Keratinocyte (primary cell): ENCODE measurements around the gene ATRNL1. TPM values are rescaled to one million over a fixed set of nuclear protein-coding genes. Genes with fewer than 3 reads are reported as not detected.
"Not testable (repeated sequence)": the region's sequence is repeated elsewhere in the genome, so short reads cannot be mapped to it uniquely, and the experiment has no call there.

Source experiments
- DNase-seq: peaks from one replicate; pipeline ENCODE4 v3.0.0-alpha.2; 2011; ENCODE audit warnings: low read depth, missing footprints, low spot score
- FAIRE-seq: peaks from 2 replicates; lab custom pipeline; 2011; peaks lifted over from hg19 to GRCh38; lab: Jason Lieb, UNC
- H2AFZ ChIP-seq: 2 replicates; pipeline ENCODE4 v1.6.0; 2012; ENCODE audit warnings: low read length, control low read depth, inconsistent platforms; ENCODE audit not compliant: control insufficient read depth
- H3K27ac ChIP-seq: 2 replicates; pipeline ENCODE4 v1.5.1; 2011; ENCODE audit warnings: low read length; ENCODE audit not compliant: control insufficient read depth, insufficient read depth
- H3K27me3 ChIP-seq: 3 replicates; pipeline ENCODE4 v1.6.0; 2011; ENCODE audit warnings: low read length; ENCODE audit not compliant: control insufficient read depth, insufficient read depth; ENCODE audit errors: extremely low read depth
- H3K36me3 ChIP-seq, 2 experiments: 2 replicates in 1 of 2; 3 replicates in 1 of 2; pipeline ENCODE4 v1.5.1; 2011; ENCODE audit warnings: low read length in 2 of 2, mild to moderate bottlenecking in 1 of 2; ENCODE audit not compliant: control insufficient read depth in 2 of 2, insufficient read depth in 2 of 2; ENCODE audit errors: extremely low read depth in 1 of 2
- H3K4me1 ChIP-seq: 3 replicates; pipeline ENCODE4 v1.5.1; 2011; ENCODE audit warnings: low read length; ENCODE audit not compliant: control insufficient read depth, insufficient read depth; ENCODE audit errors: extremely low read depth
- H3K4me2 ChIP-seq: 3 replicates; pipeline ENCODE4 v1.6.0; 2011; ENCODE audit warnings: low read depth, low read length; ENCODE audit not compliant: control insufficient read depth, insufficient read depth; ENCODE audit errors: extremely low read depth
- H3K4me3 ChIP-seq, 3 experiments: fragments of 200-600 bp in 1 of 3; sonication (generic) in 1 of 3; 2 replicates in 2 of 3; 3 replicates in 1 of 3; pipeline ENCODE4 v1.5.1; 2011 to 2016; ENCODE audit warnings: low read length in 3 of 3, mild to moderate bottlenecking in 3 of 3, control low read depth in 2 of 3, inconsistent platforms in 1 of 3, low read depth in 1 of 3, mixed read lengths in 1 of 3, mixed run types in 1 of 3, moderate library complexity in 1 of 3; ENCODE audit not compliant: control insufficient read depth in 2 of 3, insufficient read depth in 2 of 3; ENCODE audit errors: extremely low read depth in 1 of 3
- H3K79me2 ChIP-seq: 2 replicates; pipeline ENCODE4 v1.6.0; 2012; ENCODE audit warnings: low read length; ENCODE audit not compliant: control insufficient read depth, insufficient read depth
- H3K9ac ChIP-seq: 3 replicates; pipeline ENCODE4 v1.6.0; 2011; ENCODE audit warnings: low read length; ENCODE audit not compliant: control insufficient read depth, insufficient read depth; ENCODE audit errors: extremely low read depth
- H3K9me1 ChIP-seq: 3 replicates; pipeline ENCODE4 v1.6.0; 2011; ENCODE audit warnings: low read length; ENCODE audit not compliant: control insufficient read depth, insufficient read depth; ENCODE audit errors: extremely low read depth
- H3K9me3 ChIP-seq: 2 replicates; pipeline ENCODE4 v1.5.1; 2012; ENCODE audit warnings: low read depth, low read length; ENCODE audit not compliant: control insufficient read depth
- H4K20me1 ChIP-seq: 3 replicates; pipeline ENCODE4 v1.6.0; 2011; ENCODE audit warnings: low read length; ENCODE audit not compliant: control insufficient read depth, insufficient read depth; ENCODE audit errors: extremely low read depth
- EZH2 ChIP-seq: IDR thresholded peaks from one replicate; pipeline ENCODE4 v1.6.1; 2012; ENCODE audit warnings: inconsistent platforms, mild to moderate bottlenecking, low read length, moderate library complexity
- dilution Hi-C: fragments of 300-500 bp; cut with MboI; formaldehyde crosslinking; loops from one replicate; pipeline ENCODE4 v1.7.0; 2020; ENCODE audit warnings: low sequenced_read_pairs; ENCODE audit not compliant: extremely low pct_ligation_motif_present
- polyA plus RNA-seq, 5 experiments: library from polyadenylated mRNA; depleted of rRNA in 3 of 5; stranded (reverse) in 3 of 5; stranded (forward) in 1 of 5; unstranded in 1 of 5; fragments of >200 nt; gene quantifications; 1 replicate in 1 of 5; 2 replicates in 3 of 5; 3 replicates in 1 of 5; pipeline versions ENCODE4 v1.2.1 to v1.2.3, GENCODE V29; 2011 to 2012; ENCODE audit warnings: missing spikeins in 2 of 5, low read depth in 1 of 5, low replicate concordance in 1 of 5
- TF ChIP-seq, protein P1 (sequence below), 3 experiments: IDR thresholded peaks in 1 of 3; conservative IDR thresholded peaks in 1 of 3; optimal IDR thresholded peaks in 1 of 3; 2 replicates in 2 of 3; 3 replicates in 1 of 3; pipeline versions ENCODE3 to v1.5.1; 2011; ENCODE audit warnings: low read length in 3 of 3, mild to moderate bottlenecking in 3 of 3, moderate library complexity in 2 of 3, control low read depth in 1 of 3, inconsistent platforms in 1 of 3; ENCODE audit not compliant: insufficient read depth in 2 of 3; ENCODE audit errors: extremely low read depth in 1 of 3

The ATRNL1 gene
- polyA plus RNA-seq, 1 donor (not counting 4 experiments of a cell fraction or from before 2014, with no cell fraction given) = 0.07 TPM

DNA sequence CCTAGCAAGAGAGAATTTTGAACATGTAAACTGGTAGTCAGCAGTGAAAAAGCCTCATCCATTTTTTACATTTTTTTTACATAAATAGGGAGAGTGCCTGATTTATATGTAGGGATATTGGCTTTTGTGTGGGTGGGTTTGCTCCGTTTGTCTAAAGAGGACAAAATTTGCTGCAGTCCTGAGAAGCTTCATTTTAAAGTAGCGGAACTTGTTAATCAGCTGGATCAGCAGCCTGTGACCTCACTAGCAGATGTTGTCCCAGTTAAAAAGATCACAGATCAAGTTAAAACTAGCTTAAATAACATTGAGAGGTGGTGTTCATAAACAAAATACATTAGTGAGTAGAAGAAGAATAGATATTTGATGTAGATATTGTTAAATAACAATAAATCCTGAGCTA lies 2.6 kb downstream of the ATRNL1 start:
- no peaks in the 10 kb centered on the region for H3K9me1 ChIP-seq
- H3K36me3 ChIP-seq = no peaks in the 10 kb centered on the region
- H3K9ac ChIP-seq = no peak overlapping the region
- H3K4me3 ChIP-seq = no peak overlapping the region
- peaks cover 32% of the 10 kb centered on the region for H3K27me3 ChIP-seq
- H3K4me1 ChIP-seq = no peaks in the 10 kb centered on the region
- H3K9me3 ChIP-seq = no peaks in the 10 kb centered on the region
- H4K20me1 ChIP-seq = no peaks in the 10 kb centered on the region
- dilution Hi-C loops = no loop called here
- DNase-seq (no peak), FAIRE-seq (no peak)
- no peak overlapping the region for H2AFZ ChIP-seq
- H3K27ac ChIP-seq = no peak overlapping the region
- H3K79me2 ChIP-seq = no peaks in the 10 kb centered on the region
- no peak overlapping the region for H3K4me2 ChIP-seq
- no peak for TF ChIP-seq EZH2
- TF ChIP-seq, protein P1, sequence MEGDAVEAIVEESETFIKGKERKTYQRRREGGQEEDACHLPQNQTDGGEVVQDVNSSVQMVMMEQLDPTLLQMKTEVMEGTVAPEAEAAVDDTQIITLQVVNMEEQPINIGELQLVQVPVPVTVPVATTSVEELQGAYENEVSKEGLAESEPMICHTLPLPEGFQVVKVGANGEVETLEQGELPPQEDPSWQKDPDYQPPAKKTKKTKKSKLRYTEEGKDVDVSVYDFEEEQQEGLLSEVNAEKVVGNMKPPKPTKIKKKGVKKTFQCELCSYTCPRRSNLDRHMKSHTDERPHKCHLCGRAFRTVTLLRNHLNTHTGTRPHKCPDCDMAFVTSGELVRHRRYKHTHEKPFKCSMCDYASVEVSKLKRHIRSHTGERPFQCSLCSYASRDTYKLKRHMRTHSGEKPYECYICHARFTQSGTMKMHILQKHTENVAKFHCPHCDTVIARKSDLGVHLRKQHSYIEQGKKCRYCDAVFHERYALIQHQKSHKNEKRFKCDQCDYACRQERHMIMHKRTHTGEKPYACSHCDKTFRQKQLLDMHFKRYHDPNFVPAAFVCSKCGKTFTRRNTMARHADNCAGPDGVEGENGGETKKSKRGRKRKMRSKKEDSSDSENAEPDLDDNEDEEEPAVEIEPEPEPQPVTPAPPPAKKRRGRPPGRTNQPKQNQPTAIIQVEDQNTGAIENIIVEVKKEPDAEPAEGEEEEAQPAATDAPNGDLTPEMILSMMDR (optimal IDR thresholded peaks at IDR 0.05 in 1 of 3, IDR thresholded peaks at IDR 0.05 in 1 of 3, conservative IDR thresholded peaks at IDR 0.05 in 1 of 3; ENCODE audit: extremely low read depth in 1 of 3, insufficient read depth in 2 of 3, low read length in 3 of 3) = no peak

DNA sequence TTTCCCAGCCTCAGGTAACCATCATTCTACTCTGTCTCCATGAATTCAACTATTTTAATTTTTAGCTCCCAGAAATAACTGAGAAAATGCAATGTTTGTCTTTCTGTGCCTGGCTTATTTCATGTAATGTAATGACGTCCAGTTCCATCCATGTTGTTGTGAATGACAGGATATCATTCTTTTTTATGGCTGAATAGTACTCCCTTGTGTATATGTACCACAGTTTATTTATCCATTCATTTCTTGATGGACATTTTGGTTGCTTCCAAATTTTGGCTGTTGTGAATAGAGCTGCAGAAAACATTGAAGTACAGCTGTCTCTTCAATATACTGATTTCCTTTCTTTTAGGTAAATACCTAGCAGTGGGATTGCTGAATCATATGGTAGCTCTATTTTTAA lies 10.5 kb downstream of the ATRNL1 start:
- no peak for FAIRE-seq
- TF ChIP-seq EZH2 = no peak
- TF ChIP-seq, protein P1 (optimal IDR thresholded peaks at IDR 0.05 in 1 of 3, IDR thresholded peaks at IDR 0.05 in 1 of 3, conservative IDR thresholded peaks at IDR 0.05 in 1 of 3; ENCODE audit: extremely low read depth in 1 of 3, insufficient read depth in 2 of 3, low read length in 3 of 3) = no peak
- DNase-seq = no peak
- H3K27me3 ChIP-seq = no peaks in the 10 kb centered on the region
- H3K27ac ChIP-seq = no peak overlapping the region
- no peaks in the 10 kb centered on the region for H3K9me3 ChIP-seq
- no peak overlapping the region for H3K4me3 ChIP-seq
- H3K4me2 ChIP-seq = no peak overlapping the region
- no peaks in the 10 kb centered on the region for H3K4me1 ChIP-seq
- H3K36me3 ChIP-seq = no peaks in the 10 kb centered on the region
- no peaks in the 10 kb centered on the region for H3K9me1 ChIP-seq
- dilution Hi-C loops = no loop called here
- no peak overlapping the region for H3K9ac ChIP-seq
- no peaks in the 10 kb centered on the region for H3K79me2 ChIP-seq
- no peak overlapping the region for H2AFZ ChIP-seq
- H4K20me1 ChIP-seq = no peaks in the 10 kb centered on the region

DNA sequence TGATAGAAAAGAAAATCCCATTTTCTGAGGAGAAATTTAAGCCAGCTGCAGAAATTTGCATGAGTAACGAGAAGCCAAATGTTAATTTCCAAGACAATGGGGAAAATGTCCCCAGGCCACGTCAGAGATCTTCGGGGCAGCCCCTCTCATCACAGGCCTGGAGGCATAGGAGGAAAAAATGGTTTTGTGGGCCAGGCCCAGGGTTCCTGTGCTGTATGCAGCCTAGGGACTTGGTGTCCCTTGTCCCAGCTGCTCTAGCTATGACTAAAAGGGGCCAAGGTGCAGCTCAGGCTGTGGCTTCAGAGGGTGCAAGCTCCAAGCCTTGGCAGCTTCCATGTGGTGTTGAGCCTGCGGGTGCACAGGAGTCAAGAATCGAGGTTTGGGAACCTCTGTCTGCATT lies 12.2 kb downstream of the ATRNL1 start:
- not testable (repeated sequence) for FAIRE-seq

More for the DNA sequence above, 12.2 kb downstream of the ATRNL1 start:
- H3K9ac ChIP-seq, H3K27ac ChIP-seq, H3K4me2 ChIP-seq, H3K36me3 ChIP-seq, H3K4me3 ChIP-seq, DNase-seq, H2AFZ ChIP-seq, H4K20me1 ChIP-seq, H3K9me1 ChIP-seq, H3K4me1 ChIP-seq, H3K79me2 ChIP-seq, H3K9me3 ChIP-seq, dilution Hi-C loops, H3K27me3 ChIP-seq: not testable (repeated sequence)
